Calu3 (cell line): Measurements from ENCODE around the gene TPPP3. TPM values are rescaled to one million over a fixed set of nuclear protein-coding genes. Genes with fewer than 3 reads are reported as not detected.

ENCODE experiments used
- BruUV-seq: library from RNA; stranded (reverse); fragments of 400-500 nt; replicated peaks from 2 replicates; lab custom pipeline; 2021; lab: Mats Ljungman, UMichigan
- CTCF ChIA-PET: fragments of 300-600 bp; sonication (Branson Sonifier 250); formaldehyde crosslinking; loops from one replicate; lab custom pipeline; 2022; ENCODE audit warnings: antibody characterized with exemption; lab: Charles Lee
- DNase-seq: peaks from one replicate; pipeline ENCODE4 v3.0.0; 2022
- H3K27ac Mint-ChIP-seq: one replicate; pipeline ENCODE4 v1.8.0; 2022; ENCODE audit warnings: mixed read lengths; ENCODE audit not compliant: unreplicated experiment
- H3K27me3 Mint-ChIP-seq: one replicate; pipeline ENCODE4 v1.8.0; 2022; ENCODE audit warnings: mixed read lengths; ENCODE audit not compliant: unreplicated experiment
- H3K36me3 Mint-ChIP-seq: one replicate; pipeline ENCODE4 v1.8.0; 2022; ENCODE audit warnings: mild to moderate bottlenecking, moderate library complexity, mixed read lengths; ENCODE audit not compliant: insufficient read depth, unreplicated experiment
- H3K4me1 Mint-ChIP-seq: one replicate; pipeline ENCODE4 v1.8.0; 2022; ENCODE audit warnings: mild to moderate bottlenecking, low read depth, mixed read lengths; ENCODE audit not compliant: unreplicated experiment
- H3K4me3 Mint-ChIP-seq: one replicate; pipeline ENCODE4 v1.8.0; 2022; ENCODE audit warnings: mild to moderate bottlenecking, low read depth, moderate library complexity, mixed read lengths; ENCODE audit not compliant: unreplicated experiment
- H3K9me3 Mint-ChIP-seq: one replicate; pipeline ENCODE4 v1.8.0; 2022; ENCODE audit warnings: low read depth, mixed read lengths; ENCODE audit not compliant: unreplicated experiment
- intact Hi-C: fragments of 100-400 bp; cut with micrococcal nuclease; formaldehyde crosslinking; loops from one replicate; pipeline ENCODE4 v1.10.0; 2022; ENCODE audit not compliant: unreplicated experiment
- total RNA-seq: library from RNA; stranded (reverse); gene quantifications from 2 replicates; pipeline ENCODE4 v1.2.3, GENCODE V29; 2022
- TF ChIP-seq, protein P1 (sequence below): fragments of 200-600 bp; IDR thresholded peaks from one replicate; pipeline ENCODE4 v1.8.0; 2022; ENCODE audit warnings: antibody characterized with exemption; ENCODE audit not compliant: unreplicated experiment

The TPPP3 gene
- total RNA-seq, 1 experiment from 2014 or later: 8.5 TPM

DNA sequence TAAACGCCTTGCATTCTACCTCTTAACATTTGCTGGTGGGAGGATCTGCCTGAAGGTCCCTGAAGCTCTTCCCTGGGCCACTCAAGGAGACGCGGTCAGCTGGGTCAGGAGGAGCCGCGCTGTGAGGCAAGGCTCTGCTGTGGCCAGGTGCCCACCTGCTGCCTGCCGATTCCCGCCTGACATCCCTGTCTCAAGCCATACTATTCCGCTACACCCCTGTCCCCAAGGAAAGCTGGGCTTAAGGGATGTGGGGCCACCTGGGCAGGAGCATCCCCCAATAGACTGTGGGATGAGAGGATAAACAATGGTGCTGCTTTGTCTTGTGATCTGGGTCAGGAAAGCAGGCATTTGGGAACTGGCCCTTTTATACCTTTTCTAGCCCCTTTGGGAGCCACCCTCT is 5.1 kb downstream of the TPPP3 start:
- CTCF ChIA-PET: interaction anchor here (0.6 kb wide), 3 partner anchors 8 to 477 kb away, joined by 4 to 6 read pairs (median 5); no protein-coding TSS in a partner anchor
- Mint-ChIP-seq H3K9me3 (no peaks in the 10 kb centered on the region), H3K4me1 (peaks cover 20% of the 10 kb centered on the region), H3K36me3 (peaks cover 21% of the 10 kb centered on the region), H3K4me3 (no peak overlapping the region), H3K27me3 (no peaks in the 10 kb centered on the region), H3K27ac (no peak overlapping the region)
- no TSS peak for BruUV-seq
- intact Hi-C loops: no loop called here
- TF ChIP-seq, protein P1, sequence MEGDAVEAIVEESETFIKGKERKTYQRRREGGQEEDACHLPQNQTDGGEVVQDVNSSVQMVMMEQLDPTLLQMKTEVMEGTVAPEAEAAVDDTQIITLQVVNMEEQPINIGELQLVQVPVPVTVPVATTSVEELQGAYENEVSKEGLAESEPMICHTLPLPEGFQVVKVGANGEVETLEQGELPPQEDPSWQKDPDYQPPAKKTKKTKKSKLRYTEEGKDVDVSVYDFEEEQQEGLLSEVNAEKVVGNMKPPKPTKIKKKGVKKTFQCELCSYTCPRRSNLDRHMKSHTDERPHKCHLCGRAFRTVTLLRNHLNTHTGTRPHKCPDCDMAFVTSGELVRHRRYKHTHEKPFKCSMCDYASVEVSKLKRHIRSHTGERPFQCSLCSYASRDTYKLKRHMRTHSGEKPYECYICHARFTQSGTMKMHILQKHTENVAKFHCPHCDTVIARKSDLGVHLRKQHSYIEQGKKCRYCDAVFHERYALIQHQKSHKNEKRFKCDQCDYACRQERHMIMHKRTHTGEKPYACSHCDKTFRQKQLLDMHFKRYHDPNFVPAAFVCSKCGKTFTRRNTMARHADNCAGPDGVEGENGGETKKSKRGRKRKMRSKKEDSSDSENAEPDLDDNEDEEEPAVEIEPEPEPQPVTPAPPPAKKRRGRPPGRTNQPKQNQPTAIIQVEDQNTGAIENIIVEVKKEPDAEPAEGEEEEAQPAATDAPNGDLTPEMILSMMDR: no peak
- no peak for DNase-seq

DNA sequence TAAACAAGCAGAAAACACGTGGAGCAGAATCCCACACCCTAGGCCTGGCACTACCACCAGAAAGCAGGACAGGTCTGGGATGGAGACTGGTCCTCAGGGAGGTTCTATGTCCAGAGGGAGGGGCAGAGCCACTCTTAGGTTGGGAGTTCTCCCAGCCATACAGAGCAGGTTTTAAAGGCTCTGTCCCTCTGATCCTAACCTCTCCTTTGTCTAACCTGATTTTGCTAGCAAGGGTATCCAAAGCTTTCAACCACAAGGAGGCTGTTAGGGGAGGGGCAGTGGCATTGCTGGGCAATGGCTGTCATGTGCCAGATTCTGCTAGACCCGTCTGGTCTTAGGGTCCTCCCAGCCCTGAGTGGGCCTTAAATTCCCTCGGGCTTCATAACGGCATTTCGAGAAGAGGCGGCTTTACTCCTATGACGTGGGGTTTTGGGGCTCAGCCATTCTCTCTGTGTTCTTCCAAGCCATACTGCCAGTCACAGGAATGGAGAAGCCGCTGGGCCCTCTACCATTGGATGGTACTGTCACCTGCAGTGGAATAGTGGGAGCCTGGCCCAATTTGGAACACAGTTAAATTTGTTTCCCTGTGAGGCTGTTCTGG is 5.7 kb downstream of the TPPP3 start:
- no peaks in the 10 kb centered on the region for H3K9me3 Mint-ChIP-seq
- no peak overlapping the region for H3K4me3 Mint-ChIP-seq
- peaks cover 15% of the 10 kb centered on the region for H3K4me1 Mint-ChIP-seq
- no TSS peak for BruUV-seq
- H3K27me3 Mint-ChIP-seq: no peaks in the 10 kb centered on the region
- H3K36me3 Mint-ChIP-seq: peaks cover 17% of the 10 kb centered on the region
- CTCF ChIA-PET: interaction anchor here (0.6 kb wide), 3 partner anchors 8 to 478 kb away, joined by 4 to 6 read pairs (median 5); no protein-coding TSS in a partner anchor
- TF ChIP-seq, protein P1: no peak
- intact Hi-C loops: no loop called here
- H3K27ac Mint-ChIP-seq: no peak overlapping the region
- DNase-seq: no peak

DNA sequence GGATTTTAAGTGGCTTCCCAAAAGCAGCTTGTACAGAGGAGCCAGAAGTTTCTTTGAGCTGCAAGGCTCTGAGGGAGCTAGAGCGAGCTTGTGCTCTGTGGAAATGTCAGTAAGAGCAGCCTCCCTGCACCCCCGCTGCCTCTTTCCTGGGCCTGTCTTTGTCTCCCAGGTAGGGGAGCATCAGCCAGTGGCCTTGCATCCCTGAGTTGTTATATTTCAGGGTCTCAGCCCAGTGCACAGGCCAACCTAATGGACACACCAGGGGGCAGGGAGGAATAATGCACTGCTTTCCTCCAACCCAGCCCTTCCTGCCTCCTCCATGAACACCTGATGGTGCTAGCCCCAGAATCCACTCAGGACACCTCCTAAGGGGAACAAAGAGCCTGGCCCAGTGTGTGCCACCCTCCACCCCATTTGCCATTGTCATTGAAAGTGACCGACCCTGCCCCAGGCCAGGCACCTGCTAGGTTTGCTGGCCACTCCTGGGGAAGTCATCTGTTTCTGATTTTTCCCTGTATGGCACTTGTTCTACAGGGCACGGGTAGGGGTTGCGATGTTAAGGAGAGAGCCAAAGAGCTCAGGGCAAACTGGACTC is 6.3 kb downstream of the TPPP3 start:
- Mint-ChIP-seq H3K9me3 (no peaks in the 10 kb centered on the region), H3K4me1 (peaks cover 9% of the 10 kb centered on the region), H3K36me3 (peaks cover 13% of the 10 kb centered on the region), H3K27me3 (no peaks in the 10 kb centered on the region), H3K4me3 (no peak overlapping the region), H3K27ac (no peak overlapping the region)
- CTCF ChIA-PET: interaction anchor here (0.6 kb wide), 2 partner anchors 32 to 38 kb away, joined by 3 to 6 read pairs; no protein-coding TSS in a partner anchor
- TF ChIP-seq, protein P1: no peak
- intact Hi-C loops: no loop called here
- BruUV-seq: no TSS peak
- DNase-seq: no peak

- Mint-ChIP-seq H3K9me3 (no peaks in the 10 kb centered on the region), H3K36me3 (no peaks in the 10 kb centered on the region), H3K27ac (no peak overlapping the region), H3K4me3 (no peak overlapping the region), H3K4me1 (no peaks in the 10 kb centered on the region), H3K27me3 (no peaks in the 10 kb centered on the region)
- TF ChIP-seq, protein P1: no peak
- intact Hi-C loops: no loop called here
- CTCF ChIA-PET: interaction anchor here (1.4 kb wide), 1 partner anchor 12 kb away, joined by 4 read pairs; no protein-coding TSS in a partner anchor
- BruUV-seq: no TSS peak
- DNase-seq: no peak
Measured at GRCh38 chr16:67384778-67385510, 8.4 kb downstream of the TPPP3 start.
